Activated CD4-positive, alpha-beta T cell treated with anti-CD3 and anti-CD28 coated beads, Interleukin-2, amount 50 U/mL, for 16 hours (primary cell): ENCODE results near the gene ITGB8.

Source experiments
- DNase-seq: peaks from one replicate; pipeline ENCODE4 v3.0.0-alpha.2; 2020

Gene ITGB8

DNA sequence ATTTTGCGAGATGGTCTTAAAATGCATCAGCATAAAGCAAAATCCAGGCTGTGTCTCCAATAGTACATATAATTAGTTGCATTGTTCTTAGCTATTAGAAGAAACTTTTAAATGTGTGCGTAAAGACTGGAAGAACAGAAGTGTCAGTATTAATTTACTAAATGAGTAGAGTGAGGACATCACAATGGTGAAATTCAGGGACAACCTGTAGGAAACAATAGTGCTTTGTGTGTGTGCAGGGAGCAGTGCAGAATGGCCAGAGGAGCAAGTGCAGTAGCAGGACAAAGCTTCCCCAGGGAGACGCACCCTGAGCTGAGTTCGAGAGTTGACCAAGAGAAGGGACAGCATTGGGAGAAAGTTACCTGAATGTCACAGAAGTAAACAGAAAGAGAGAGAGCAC is 13.7 kb downstream of the ITGB8 start:
- DNase-seq: no peak

GRCh38 chr7:20346577-20346976 is 15.9 kb downstream of the ITGB8 start:
- DNase-seq: no peak

DNA sequence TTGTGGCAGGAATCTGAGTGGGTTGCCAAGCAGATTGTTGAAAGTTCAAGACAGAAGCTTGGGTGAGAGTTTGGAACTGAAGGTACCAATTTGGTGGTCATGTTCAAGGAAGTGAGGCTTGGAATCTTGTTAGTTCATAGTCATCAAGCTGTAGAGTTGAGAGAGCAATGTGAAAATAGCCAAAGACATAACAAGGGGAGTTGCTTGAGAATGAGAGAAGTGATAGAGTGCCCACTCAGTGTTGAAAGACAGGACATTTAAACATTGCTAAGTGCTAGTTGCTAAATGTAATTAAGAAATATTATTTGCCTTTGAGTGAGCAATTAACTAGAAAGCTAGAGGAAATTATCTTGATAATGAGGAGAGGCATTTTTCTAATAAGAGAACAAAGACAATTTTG is 17.0 kb downstream of the ITGB8 start:
- DNase-seq: no peak

DNA sequence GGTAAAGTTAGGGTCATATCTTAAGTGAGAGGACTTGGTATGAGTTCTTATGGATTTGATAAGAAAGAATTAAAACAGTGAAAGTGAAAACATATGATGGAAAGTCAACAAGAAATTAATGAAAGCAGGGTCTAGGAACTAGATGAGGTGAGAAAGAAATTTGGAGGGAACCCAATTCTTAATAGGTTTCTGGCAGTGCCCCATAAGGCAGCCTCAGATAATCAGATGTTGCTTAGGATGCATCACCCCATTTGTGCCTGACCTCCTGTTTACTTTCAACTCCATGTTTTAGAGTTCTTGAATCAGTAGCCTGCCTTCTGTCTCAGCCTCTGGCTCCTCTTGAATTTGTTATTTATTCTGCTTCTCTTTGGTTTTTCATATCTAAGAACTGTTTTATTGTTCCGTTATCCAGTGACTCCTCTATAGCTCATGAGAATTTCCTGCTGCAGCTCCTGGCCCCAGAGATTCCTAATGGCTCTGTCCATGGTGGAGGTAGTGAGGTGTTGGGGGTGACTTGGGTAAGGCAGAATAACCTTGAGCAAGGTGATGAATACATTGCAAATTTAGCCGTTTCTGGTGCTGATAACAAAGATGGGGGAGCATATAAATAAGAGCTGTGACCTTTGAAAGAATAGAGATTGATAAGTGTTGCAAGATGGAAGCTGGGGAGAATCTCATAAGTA is 17.6 kb downstream of the ITGB8 start:
- DNase-seq: no peak

GRCh38 chr7:20350518-20350951 is 19.8 kb downstream of the ITGB8 start:
- DNase-seq: no peak

GRCh38 chr7:20350996-20351692 is 20.4 kb downstream of the ITGB8 start:
- DNase-seq: no peak

- DNase-seq: no peak
Measured at GRCh38 chr7:20351901-20352300, 21.2 kb downstream of the ITGB8 start.

- no peak for DNase-seq
Measured at GRCh38 chr7:20352573-20353306, 22.0 kb downstream of the ITGB8 start.

DNA sequence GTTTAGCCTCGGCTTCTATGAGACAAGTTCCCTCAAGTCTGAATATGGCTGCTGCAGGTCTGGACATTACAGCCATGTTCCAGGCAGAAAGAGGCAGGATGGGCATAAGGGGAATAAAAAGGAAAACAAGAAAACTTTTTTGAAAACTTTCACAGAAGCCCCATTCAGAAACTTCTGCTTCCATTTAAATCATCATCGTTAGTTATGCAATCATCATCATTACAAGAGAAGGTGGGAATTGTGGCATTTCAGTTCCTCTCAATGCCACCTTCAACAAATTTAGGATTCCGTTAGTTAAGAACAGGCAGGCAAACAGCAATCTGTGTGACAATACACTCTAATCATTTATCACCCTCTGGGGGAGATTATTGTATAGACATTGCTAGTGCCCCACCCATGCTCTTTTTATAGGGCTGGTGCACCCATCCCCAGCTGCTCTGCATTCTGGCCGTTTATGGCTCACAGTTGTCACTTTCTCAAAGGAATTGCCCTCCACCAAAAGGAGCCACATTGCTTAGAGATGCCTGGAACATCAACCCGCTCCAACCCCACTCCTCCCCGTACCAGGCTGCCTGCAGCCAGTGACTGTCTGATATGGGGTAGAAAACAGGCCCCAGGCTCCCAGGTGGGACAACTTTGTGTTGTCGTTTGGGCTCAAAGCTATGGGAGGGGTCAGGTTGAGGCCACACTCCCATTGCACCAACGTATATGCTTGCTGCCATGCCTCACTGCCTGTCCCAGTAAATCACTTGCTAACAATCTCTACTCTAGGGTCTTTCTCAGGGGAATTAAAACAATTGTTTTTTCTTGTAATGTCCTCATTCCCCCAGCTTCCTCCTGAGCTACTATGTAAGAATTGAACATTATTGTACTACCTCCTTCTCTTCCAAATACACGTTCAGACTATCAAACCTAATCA is 24.2 kb downstream of the ITGB8 start:
- DNase-seq: no peak

DNA sequence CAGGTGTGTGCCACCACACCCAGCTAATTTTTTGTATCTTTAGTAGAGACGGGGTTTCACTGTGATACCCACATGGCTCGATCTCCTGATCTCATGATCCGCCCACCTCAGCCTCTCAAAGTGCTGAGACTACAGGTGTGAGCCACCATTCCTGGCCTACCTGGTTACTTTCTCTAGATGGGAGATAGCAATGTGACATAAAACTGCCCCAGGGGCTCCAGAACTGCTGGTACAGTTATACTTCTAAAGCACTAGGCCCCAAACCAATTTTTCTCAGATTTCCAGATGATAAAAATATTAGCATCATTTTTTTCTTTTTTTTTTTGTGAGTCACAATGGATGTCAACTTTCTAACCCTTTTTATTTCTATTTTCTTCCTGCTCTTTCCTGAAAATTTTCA is 27.4 kb downstream of the ITGB8 start:
- DNase-seq: no peak

- DNase-seq: no peak
Measured at GRCh38 chr7:20358762-20359282, 28.1 kb downstream of the ITGB8 start.

GRCh38 chr7:20359341-20359963 is 28.8 kb downstream of the ITGB8 start:
- DNase-seq: no peak

DNA sequence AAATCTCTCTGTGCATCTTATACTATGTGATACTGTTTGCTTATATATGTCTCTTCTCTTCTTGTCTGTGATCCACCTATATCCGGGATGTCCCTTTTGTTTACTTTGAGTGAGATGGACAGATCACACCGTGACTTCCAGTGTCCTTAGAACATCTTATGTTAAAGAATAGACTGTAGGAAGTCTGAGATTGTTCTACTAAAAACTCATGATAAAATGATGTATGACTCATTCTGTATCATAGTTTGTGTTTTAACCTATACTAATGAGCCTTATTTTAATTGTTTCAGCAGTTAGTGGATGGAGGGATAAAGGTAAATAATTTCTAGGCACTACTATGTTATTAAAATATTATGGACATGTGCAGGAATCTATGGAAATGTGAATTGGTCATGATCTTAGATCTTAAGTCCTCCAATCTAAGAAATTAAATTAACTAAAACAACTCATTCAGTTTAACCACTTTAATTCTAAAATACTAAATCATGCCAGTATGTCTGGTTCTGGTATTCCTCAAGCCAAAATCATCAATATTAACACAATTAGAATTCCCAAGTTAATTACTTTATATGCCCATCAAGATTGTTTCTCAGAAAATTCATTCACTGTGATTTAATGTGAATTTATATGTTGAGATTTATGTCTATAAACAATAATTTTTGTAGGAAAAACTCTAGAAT is 32.0 kb downstream of the ITGB8 start:
- DNase-seq: no peak

GRCh38 chr7:20364571-20365196 is 34.0 kb downstream of the ITGB8 start:
- DNase-seq: no peak

DNA sequence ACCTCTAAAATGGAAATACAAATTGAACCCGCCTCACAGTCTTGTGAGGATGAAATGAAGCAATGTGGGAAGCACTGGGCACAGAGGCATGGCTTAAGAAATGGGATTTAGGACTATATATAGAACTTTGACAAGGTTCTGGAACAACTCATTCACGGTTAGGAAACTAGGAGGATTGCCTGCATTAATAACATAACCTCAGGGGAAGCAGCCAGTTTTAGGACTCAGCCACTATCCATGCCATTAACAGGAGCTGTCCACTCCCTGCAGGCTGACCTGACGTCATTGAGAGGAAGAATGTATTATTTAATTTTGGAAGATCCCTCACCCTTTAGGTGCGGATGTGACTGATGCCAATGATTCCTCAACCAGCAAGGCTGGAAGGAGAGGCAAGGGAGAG is 34.8 kb downstream of the ITGB8 start:
- no peak for DNase-seq

GRCh38 chr7:20374399-20374798 is 43.7 kb downstream of the ITGB8 start:
- no peak for DNase-seq

DNA sequence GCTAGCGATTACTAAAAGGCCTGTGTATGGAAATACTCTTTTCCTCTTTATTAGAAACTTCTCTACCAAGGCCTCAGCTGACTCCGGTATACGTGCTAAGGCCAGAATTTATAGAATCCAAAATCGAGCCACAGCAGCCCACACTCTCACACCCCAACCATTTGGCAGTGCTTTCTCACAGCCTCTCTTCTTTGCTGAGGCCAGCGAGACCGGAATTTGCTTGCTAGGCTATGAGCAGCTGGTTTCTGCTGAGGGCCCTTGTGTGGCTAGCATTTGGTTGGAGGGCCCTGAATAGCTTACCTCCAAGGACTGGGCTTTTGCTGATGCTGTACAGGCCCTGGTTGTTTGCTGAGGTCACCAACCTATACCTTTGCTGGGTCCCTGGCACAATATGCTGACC is 46.1 kb downstream of the ITGB8 start:
- DNase-seq: no peak

- no peak for DNase-seq
Measured at GRCh38 chr7:20381406-20382034, 50.8 kb downstream of the ITGB8 start.

DNA sequence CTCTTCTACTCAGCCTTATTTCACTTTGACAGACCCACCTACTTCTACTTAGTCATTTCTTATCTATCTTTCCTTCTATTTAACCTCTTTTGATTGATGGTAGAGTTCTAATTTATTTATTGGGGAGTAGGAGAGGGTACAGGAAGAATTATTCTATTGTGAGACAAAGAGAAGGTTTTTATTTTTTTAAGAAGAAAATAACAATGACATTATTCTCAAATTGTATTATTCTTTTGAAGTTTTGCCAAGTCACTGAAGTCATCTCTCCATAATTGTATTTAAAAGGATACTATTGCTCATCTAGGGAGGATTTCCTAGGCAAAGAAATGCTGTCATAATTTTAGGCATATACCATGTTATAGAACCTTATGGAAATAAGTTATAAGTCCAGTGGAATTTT is 52.7 kb downstream of the ITGB8 start:
- no peak for DNase-seq

DNA sequence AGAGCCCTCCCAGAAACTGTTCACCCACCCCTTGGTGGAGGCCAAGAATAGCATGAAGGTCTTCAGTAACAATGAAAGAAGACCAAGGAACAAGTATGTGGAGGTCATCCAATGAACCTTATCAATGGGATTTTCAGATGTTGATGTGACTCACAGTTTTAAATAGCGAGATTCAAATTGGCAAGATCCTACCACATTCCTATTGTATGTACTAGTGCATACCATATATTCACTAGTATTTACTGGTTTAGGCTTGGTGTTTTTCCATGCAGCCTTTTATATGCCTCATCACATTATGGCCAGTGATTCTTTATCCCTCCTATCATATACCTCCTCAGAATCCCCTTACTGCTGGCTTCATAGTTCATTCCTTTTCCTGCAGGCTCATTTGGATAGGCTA is 54.4 kb downstream of the ITGB8 start:
- DNase-seq: no peak

DNA sequence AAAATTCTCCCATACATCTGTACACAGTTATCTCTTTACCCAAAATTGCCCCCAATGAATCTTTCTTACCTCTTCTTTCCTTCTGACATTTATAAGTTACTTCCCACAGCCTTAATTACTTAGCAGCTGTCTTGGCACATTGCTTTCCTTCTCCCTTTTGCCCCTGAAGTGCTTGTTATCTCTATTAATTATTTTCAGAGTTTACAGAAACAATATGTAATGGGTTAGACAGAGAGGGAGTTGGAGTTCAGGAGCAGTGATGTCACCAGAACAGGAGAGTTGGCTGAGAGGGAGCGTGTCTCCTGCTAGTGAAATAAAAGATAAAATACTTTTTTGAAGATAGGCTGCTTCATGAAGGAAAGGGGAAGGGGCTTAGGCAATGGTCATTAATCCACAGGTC is 57.4 kb downstream of the ITGB8 start:
- no peak for DNase-seq
